ENCODE measurements around the gene SERGEF.

GRCh38 chr11:17992916-17993315 is 19.9 kb downstream of the SERGEF start:
- TF ChIP-seq CTCF (conservative IDR thresholded peaks at IDR 0.05) (no peak), ZFX (IDR thresholded peaks at IDR 0.05) (no peak)
